IMR-90 (cell line): Measurements from ENCODE around the gene NEU1. TPM values are rescaled to one million over a fixed set of nuclear protein-coding genes. Genes with fewer than 3 reads are reported as not detected.
A peak's percentile ranks its signal among the peaks of the same experiment; 100 is the strongest.

ENCODE experiments used
- ATAC-seq: fragments of 200-7000 bp; cut with Tn5 transposase; 2 replicates; pipeline ENCODE4 v1.9.1; 2020; ENCODE audit warnings: low read depth, mild to moderate bottlenecking, moderate library complexity
- BruUV-seq: library from RNA; stranded (reverse); fragments of 400-500 nt; replicated peaks from 2 replicates; lab custom pipeline; 2021; lab: Mats Ljungman, UMichigan
- CTCF ChIA-PET: fragments of 300-600 bp; formaldehyde crosslinking; extraction: SDS; loops from one replicate; lab custom pipeline; 2021; ENCODE audit warnings: antibody characterized with exemption; lab: Yijun Ruan, JAX
- POLR2A ChIA-PET: fragments of 300-600 bp; sonication (Branson Sonifier 250); formaldehyde crosslinking; loops from one replicate; lab custom pipeline; 2022; ENCODE audit warnings: antibody characterized with exemption; ENCODE audit not compliant: unreplicated experiment; lab: Charles Lee
- DNase-seq: peaks from one replicate; pipeline ENCODE4 v3.0.0; 2013
- H2AFZ ChIP-seq: replicated peaks from 2 replicates; pipeline ENCODE3; 2013; ENCODE audit warnings: low read length, mild to moderate bottlenecking; ENCODE audit not compliant: poor library complexity
- H2AK5ac ChIP-seq: 2 replicates; pipeline ENCODE4 v1.6.1; 2013; ENCODE audit warnings: low read depth, low read length, inconsistent platforms
- H2AK9ac ChIP-seq: replicated peaks from 2 replicates; pipeline ENCODE3; 2013; ENCODE audit warnings: mild to moderate bottlenecking, low read depth, low read length, moderate library complexity; ENCODE audit not compliant: poor library complexity
- H2BK120ac ChIP-seq: 2 replicates; pipeline ENCODE4 v1.6.1; 2013; ENCODE audit warnings: low read depth, low read length, inconsistent platforms
- H2BK15ac ChIP-seq: 3 replicates; pipeline ENCODE4 v1.6.1; 2013; ENCODE audit warnings: low read depth, low read length, inconsistent platforms
- H2BK20ac ChIP-seq: 2 replicates; pipeline ENCODE4 v1.6.1; 2013; ENCODE audit warnings: low read depth, mild to moderate bottlenecking, inconsistent platforms, low read length, moderate library complexity
- H2BK5ac ChIP-seq: 2 replicates; pipeline ENCODE4 v1.6.1; 2013; ENCODE audit warnings: mild to moderate bottlenecking, low read depth, low read length, inconsistent platforms; ENCODE audit not compliant: poor library complexity, severe bottlenecking
- H3K14ac ChIP-seq: replicated peaks from 2 replicates; pipeline ENCODE4 v1.6.1; 2013; ENCODE audit warnings: low read depth, low read length, inconsistent platforms
- H3K18ac ChIP-seq: 2 replicates; pipeline ENCODE4 v1.6.1; 2013; ENCODE audit warnings: low read depth, low read length, control low read depth
- H3K23ac ChIP-seq: 2 replicates; pipeline ENCODE4 v1.6.1; 2013; ENCODE audit warnings: low read depth, low read length, inconsistent platforms
- H3K27ac ChIP-seq: 2 replicates; pipeline ENCODE4 v1.5.1; 2013; ENCODE audit warnings: mild to moderate bottlenecking, control low read depth, low read length; ENCODE audit not compliant: insufficient read depth
- H3K27me3 ChIP-seq: 2 replicates; pipeline ENCODE4 v1.6.1; 2013; ENCODE audit warnings: low read length; ENCODE audit not compliant: control insufficient read depth, insufficient read depth
- H3K36me3 ChIP-seq: 2 replicates; pipeline ENCODE4 v1.6.1; 2013; ENCODE audit warnings: low read length, mixed read lengths; ENCODE audit not compliant: control insufficient read depth, insufficient read depth
- H3K4ac ChIP-seq: 2 replicates; pipeline ENCODE4 v1.6.1; 2013; ENCODE audit warnings: low read depth, low read length, inconsistent platforms
- H3K4me1 ChIP-seq: 2 replicates; pipeline ENCODE4 v1.6.1; 2013; ENCODE audit warnings: low read length, mixed read lengths; ENCODE audit not compliant: control insufficient read depth, insufficient read depth
- H3K4me2 ChIP-seq: 2 replicates; pipeline ENCODE4 v1.6.1; 2013; ENCODE audit warnings: low read depth, mild to moderate bottlenecking, control low read depth, low read length, moderate library complexity
- H3K4me3 ChIP-seq: 2 replicates; pipeline ENCODE4 v1.5.1; 2013; ENCODE audit warnings: low read depth, mild to moderate bottlenecking, control low read depth, low read length, moderate library complexity; ENCODE audit not compliant: insufficient read depth
- H3K56ac ChIP-seq: 2 replicates; pipeline ENCODE4 v1.6.1; 2013; ENCODE audit warnings: low read length, inconsistent platforms; ENCODE audit not compliant: insufficient read depth; ENCODE audit errors: extremely low read depth
- H3K79me1 ChIP-seq, 2 experiments: 2 replicates each; pipeline ENCODE4 v1.6.1; 2013; ENCODE audit warnings: low read length in 2 of 2, inconsistent platforms in 1 of 2, low read depth in 1 of 2
- H3K9ac ChIP-seq: 2 replicates; pipeline ENCODE4 v1.6.1; 2013; ENCODE audit warnings: low read depth, low read length, control low read depth
- H3K9me1 ChIP-seq: 2 replicates; pipeline ENCODE4 v1.6.1; 2013; ENCODE audit warnings: low read length, inconsistent platforms; ENCODE audit not compliant: insufficient read depth
- H3K9me3 ChIP-seq: 2 replicates; pipeline ENCODE4 v1.6.1; 2013; ENCODE audit warnings: low read length; ENCODE audit not compliant: control insufficient read depth, insufficient read depth
- H4K20me1 ChIP-seq: 2 replicates; pipeline ENCODE4 v1.6.1; 2013; ENCODE audit warnings: low read length, inconsistent platforms; ENCODE audit not compliant: insufficient read depth
- H4K5ac ChIP-seq: 2 replicates; pipeline ENCODE4 v1.6.1; 2013; ENCODE audit warnings: mild to moderate bottlenecking, low read depth, low read length, control low read depth
- H4K8ac ChIP-seq, 2 experiments: 2 replicates each; pipeline ENCODE4 v1.6.1; 2013; ENCODE audit warnings: low read depth in 2 of 2, low read length in 2 of 2, control low read depth in 1 of 2, inconsistent platforms in 1 of 2
- H4K91ac ChIP-seq: 2 replicates; pipeline ENCODE4 v1.6.1; 2013; ENCODE audit warnings: low read depth, low read length, inconsistent platforms; ENCODE audit not compliant: insufficient read depth
- CHD1 ChIP-seq: IDR thresholded peaks from 2 replicates; pipeline ENCODE4 v1.6.1; 2012; ENCODE audit warnings: low read depth, low read length, improper control_type of control experiment
- MAZ ChIP-seq: IDR thresholded peaks from 2 replicates; pipeline ENCODE4 v1.6.1; 2012; ENCODE audit warnings: low read depth, mild to moderate bottlenecking, low read length, improper control_type of control experiment, moderate library complexity, borderline replicate concordance
- MXI1 ChIP-seq: IDR thresholded peaks from 2 replicates; pipeline ENCODE4 v1.6.1; 2012; ENCODE audit warnings: low read depth, mild to moderate bottlenecking, low read length, moderate library complexity, borderline replicate concordance
- NFE2L2 ChIP-seq: fragments of 150-350 bp; IDR thresholded peaks from 2 replicates; pipeline ENCODE4 v1.6.1; 2016; ENCODE audit warnings: low read depth, mild to moderate bottlenecking, low read length
- POLR2A ChIP-seq: IDR thresholded peaks from 2 replicates; pipeline ENCODE4 v1.6.1; 2012; ENCODE audit warnings: mild to moderate bottlenecking, low read depth, low read length
- WGBS, 2 experiments: methylation state at CpG; one replicate each; pipeline versions ENCODE4 v1.1.5 to v1.1.7; 2013; ENCODE audit warnings: missing lambda C conversion rate in 2 of 2; ENCODE audit not compliant: insufficient read length in 1 of 2; ENCODE audit errors: extremely low coverage in 2 of 2; 5-methylcytosine and 5-hydroxymethylcytosine counted together
- dilution Hi-C: fragments of 300-500 bp; cut with HindIII; formaldehyde crosslinking; loops from one replicate; pipeline ENCODE4 v1.14.3; 2018; ENCODE audit warnings: low sequenced_read_pairs; ENCODE audit not compliant: unreplicated experiment
- in situ Hi-C: fragments of 300-500 bp; cut with MboI; formaldehyde crosslinking; loops from 3 replicates; pipeline ENCODE4 v1.14.3; 2019; ENCODE audit warnings: low sequenced_read_pairs, inconsistent platforms, mixed read lengths
- intact Hi-C: fragments of 100-400 bp; cut with micrococcal nuclease; formaldehyde crosslinking; loops from 2 replicates; pipeline ENCODE4 v1.10.0; 2022
- polyA plus RNA-seq, 3 experiments: library from polyadenylated mRNA; depleted of rRNA; stranded (reverse); fragments of >200 nt; gene quantifications; 2 replicates each; pipeline ENCODE4 v1.2.3, GENCODE V29; 2012; ENCODE audit warnings: low replicate concordance in 1 of 3
- total RNA-seq: library from RNA; depleted of rRNA; stranded (reverse); fragments of >200 nt; gene quantifications from 2 replicates; pipeline ENCODE4 v1.2.3, GENCODE V29; 2012

The NEU1 gene
- total and polyA plus RNA-seq, 2 of the 4 experiments (the other 2 are of a cell fraction) = 28.5 to 36.2 TPM

- TF ChIP-seq NFE2L2 (peak; percentile 93), CHD1 (no peak)
Observed at GRCh38 chr6:31822036-31822821, 40.4 kb downstream of the NEU1 start (continued).

GRCh38 chr6:31821301-31822035 is 41.2 kb downstream of the NEU1 start:
- Histone ChIP-seq H2AFZ (peak overlapping the region; percentile 94), H3K4ac (peak overlapping the region; percentile 92), H4K5ac (peak overlapping the region; percentile 87), H2BK5ac (peak overlapping the region; percentile 79), H4K20me1 (no peaks in the 10 kb centered on the region), H3K56ac (peak overlapping the region; percentile 80), H3K9me1 (peaks cover 7% of the 10 kb centered on the region), H2AK9ac (peak overlapping the region; percentile 97), H3K23ac (peak overlapping the region; percentile 62), H3K9ac (peak overlapping the region; percentile 84), H3K4me1 (peaks cover 8% of the 10 kb centered on the region), H3K4me2 (peak overlapping the region; percentile 97), H3K27ac (peak overlapping the region; percentile 84), H3K14ac (peak overlapping the region; percentile 98), H3K9me3 (no peaks in the 10 kb centered on the region), H2BK15ac (peak overlapping the region; percentile 81; the same call in 2 of the 3 replicates), H3K27me3 (no peaks in the 10 kb centered on the region), H2BK120ac (peak overlapping the region; percentile 69), H3K4me3 (peak overlapping the region; percentile 48), H3K18ac (peak overlapping the region; percentile 73), H2BK20ac (0 out of 2 replicates have a peak overlapping the region, but pooled peaks have one; percentile 29), H2AK5ac (peak overlapping the region; percentile 74; the same call in 1 of the 2 replicates), H3K36me3 (no peaks in the 10 kb centered on the region), H4K8ac (peak overlapping the region; percentile 79 to 84), H4K91ac (peak overlapping the region; percentile 84), H3K79me1 (peaks cover 10 to 50% of the 10 kb centered on the region in 2 experiments)
- peak; percentile 63 for ATAC-seq
- dilution Hi-C loops = no loop called here
- POLR2A ChIA-PET = interaction anchor here (0.8 kb wide), 1 partner anchor 161 kb away, joined by 3 read pairs; the partner anchor contains the start of gene C6orf47
- CTCF ChIA-PET = no interaction called here
- WGBS, 2 experiments = 26% methylated on average over 11 of the region's 39 CpGs; no CpG with 5 or more reads in 1 of the 2 experiments
- TF ChIP-seq MXI1 (no peak), POLR2A (0 out of 2 replicates have a peak, but pooled peaks have one; percentile 14), MAZ (no peak)
- in situ Hi-C loops = no loop called here
- peak; percentile 30 for DNase-seq
- BruUV-seq = no TSS peak
- intact Hi-C loops = no loop called here
